Epidermal melanocyte (primary cell): Measurements from ENCODE around the gene PHYKPL.
A peak's percentile ranks its signal among the peaks of the same experiment; 100 is the strongest.
"Not testable (repeated sequence)": the region's sequence is repeated elsewhere in the genome, so short reads cannot be mapped to it uniquely, and the experiment has no call there.

Experiments used
- DNase-seq: peaks from one replicate; pipeline ENCODE4 v3.0.0; 2011; ENCODE audit warnings: low spot score; ENCODE audit not compliant: insufficient read length

The PHYKPL gene

GRCh38 chr5:178239626-178240301, 7.2 kb upstream of the PHYKPL start:
- DNase-seq = not testable (repeated sequence)

- DNase-seq = no peak
Observed at GRCh38 chr5:178238711-178239592, 6.3 kb upstream of the PHYKPL start.

- DNase-seq = no peak
Observed at GRCh38 chr5:178238313-178238635, 5.7 kb upstream of the PHYKPL start.

- no peak for DNase-seq
Observed at GRCh38 chr5:178237431-178238312, 5.1 kb upstream of the PHYKPL start.

- no peak for DNase-seq
Observed at GRCh38 chr5:178236679-178237078, 4.1 kb upstream of the PHYKPL start.

- DNase-seq = no peak
Observed at GRCh38 chr5:178236126-178236525, 3.5 kb upstream of the PHYKPL start.

GRCh38 chr5:178235588-178235974, 3.0 kb upstream of the PHYKPL start:
- DNase-seq = no peak

GRCh38 chr5:178234750-178235587, 2.4 kb upstream of the PHYKPL start:
- peak; percentile 74 for DNase-seq

- no peak for DNase-seq
Observed at GRCh38 chr5:178234121-178234749, 1.6 kb upstream of the PHYKPL start.

- DNase-seq = no peak
Observed at GRCh38 chr5:178232920-178233429, 373 bp upstream of the PHYKPL start.

- DNase-seq = no peak
Observed at GRCh38 chr5:178231539-178232123, 971 bp downstream of the PHYKPL start.

- no peak for DNase-seq
Observed at GRCh38 chr5:178230879-178231538, 1.6 kb downstream of the PHYKPL start.

- no peak for DNase-seq
Observed at GRCh38 chr5:178229861-178230260, 2.7 kb downstream of the PHYKPL start.

- not testable (repeated sequence) for DNase-seq
Observed at GRCh38 chr5:178229111-178229510, 3.5 kb downstream of the PHYKPL start.

GRCh38 chr5:178228609-178229008, 4.0 kb downstream of the PHYKPL start:
- no peak for DNase-seq

- no peak for DNase-seq
Observed at GRCh38 chr5:178227929-178228328, 4.7 kb downstream of the PHYKPL start.

- no peak for DNase-seq
Observed at GRCh38 chr5:178227138-178227659, 5.4 kb downstream of the PHYKPL start.

- no peak for DNase-seq
Observed at GRCh38 chr5:178225174-178225573, 7.4 kb downstream of the PHYKPL start.

GRCh38 chr5:178224403-178224802, 8.2 kb downstream of the PHYKPL start:
- DNase-seq = no peak
